Right ventricle myocardium superior (tissue), 1 donor: Measurements from ENCODE around the gene ANKS1B. TPM values are rescaled to one million over a fixed set of nuclear protein-coding genes. Genes with fewer than 3 reads are reported as not detected.
"Not testable (repeated sequence)": the region's sequence is repeated elsewhere in the genome, so short reads cannot be mapped to it uniquely, and the experiment has no call there.

ENCODE experiments used
- ATAC-seq: fragments of 200-7000 bp; cut with Tn5 transposase; one replicate; pipeline ENCODE4 v1.9.1; 2020; ENCODE audit warnings: mild to moderate bottlenecking; ENCODE audit not compliant: poor library complexity
- DNase-seq: peaks from one replicate; pipeline ENCODE4 v3.0.0-alpha.2; 2020
- intact Hi-C: fragments of 100-400 bp; cut with DNase I; formaldehyde crosslinking; loops from one replicate; pipeline ENCODE4 v1.11.2; 2022
- total RNA-seq: library from RNA; stranded (reverse); fragmentation: NEBNext Ultra II Directional; extraction: Animal tissue kit (Norgen Biotek cat#: 25700); gene quantifications from one replicate; pipeline ENCODE4 v1.2.1, GENCODE V29; 2021
- donor health status: DM: no; HTN: yes; CAD: no; lungs with severe emphysema.

ANKS1B gene
- total RNA-seq, 1 donor from 2014 or later: 1.2 TPM

DNA sequence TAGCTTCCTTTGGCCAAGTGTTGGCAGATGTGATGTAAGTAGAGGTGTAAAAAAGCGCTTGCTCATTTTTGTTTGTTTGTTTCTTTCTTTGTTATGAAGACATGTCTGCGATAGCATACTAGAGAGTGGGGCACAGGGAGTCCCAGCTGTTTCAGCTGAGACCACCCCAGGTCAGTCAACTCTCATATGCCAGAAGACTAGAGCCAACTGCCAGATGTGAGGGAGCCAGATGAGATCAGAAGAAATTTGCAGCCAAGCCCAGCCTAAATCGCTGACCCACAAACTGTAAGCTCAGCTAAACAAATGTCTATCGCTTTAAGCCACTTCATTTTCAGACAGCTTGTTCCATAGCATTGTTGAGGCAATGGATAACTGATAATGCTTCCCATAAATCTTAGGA lies 942.5 kb downstream of the ANKS1B start:
- no peak for ATAC-seq
- intact Hi-C loops: no loop called here
- no peak for DNase-seq

DNA sequence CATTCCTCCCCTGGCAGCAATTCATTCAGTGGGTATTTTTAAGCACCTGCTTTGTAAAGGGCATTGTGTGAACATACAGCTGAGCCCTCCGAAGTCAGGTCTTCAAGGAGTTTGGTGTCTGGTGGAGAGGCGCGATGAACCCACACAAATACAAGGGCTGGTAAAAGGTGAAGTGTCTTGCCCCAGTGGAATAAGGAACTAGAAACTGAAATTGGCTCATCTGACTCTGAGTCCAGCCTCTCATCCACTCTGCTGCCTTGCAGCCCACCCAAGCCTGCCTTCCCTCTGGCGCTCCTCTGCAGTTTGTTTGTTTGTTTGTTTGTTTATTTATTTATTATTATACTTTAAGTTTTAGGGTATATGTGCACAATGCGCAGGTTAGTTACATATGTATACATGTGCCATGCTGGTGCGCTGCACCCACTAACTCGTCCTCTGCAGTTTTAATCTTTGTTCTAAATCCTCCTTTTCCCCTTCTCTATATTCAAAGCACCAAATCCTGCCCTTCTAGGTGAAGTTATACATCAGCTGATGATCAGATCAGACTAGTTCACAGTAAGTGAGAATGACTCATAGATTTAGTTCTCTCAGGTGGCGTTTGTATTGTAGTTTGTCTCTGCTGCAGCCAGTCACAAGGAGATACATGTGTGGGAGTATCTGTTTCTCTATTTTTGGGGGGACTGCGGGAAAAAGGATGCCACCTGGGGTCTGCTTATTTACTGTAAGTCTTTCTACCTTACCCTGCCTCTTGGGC lies 945.2 kb downstream of the ANKS1B start:
- DNase-seq: no peak
- ATAC-seq: no peak
- intact Hi-C loops: no loop called here

DNA sequence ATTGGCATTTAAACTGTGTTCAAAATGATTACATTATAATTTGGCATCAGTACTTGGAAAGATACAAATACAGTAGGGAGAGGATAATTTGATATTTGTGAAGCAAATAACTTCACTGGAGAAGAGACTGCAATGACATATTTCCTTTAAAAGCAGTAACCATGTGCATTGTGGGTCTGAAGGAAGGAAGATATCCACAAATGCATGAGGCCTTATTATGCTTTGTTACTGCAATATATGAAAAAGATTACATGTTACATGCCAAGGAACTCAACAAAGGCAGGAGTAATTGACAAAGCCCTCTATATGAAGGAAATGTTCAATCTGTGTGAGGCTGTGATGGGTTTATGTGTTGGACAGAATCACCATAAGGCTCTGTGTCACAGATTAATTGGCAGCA lies 948.2 kb downstream of the ANKS1B start:
- ATAC-seq (no peak), DNase-seq (no peak)
- intact Hi-C loops: no loop called here

DNA sequence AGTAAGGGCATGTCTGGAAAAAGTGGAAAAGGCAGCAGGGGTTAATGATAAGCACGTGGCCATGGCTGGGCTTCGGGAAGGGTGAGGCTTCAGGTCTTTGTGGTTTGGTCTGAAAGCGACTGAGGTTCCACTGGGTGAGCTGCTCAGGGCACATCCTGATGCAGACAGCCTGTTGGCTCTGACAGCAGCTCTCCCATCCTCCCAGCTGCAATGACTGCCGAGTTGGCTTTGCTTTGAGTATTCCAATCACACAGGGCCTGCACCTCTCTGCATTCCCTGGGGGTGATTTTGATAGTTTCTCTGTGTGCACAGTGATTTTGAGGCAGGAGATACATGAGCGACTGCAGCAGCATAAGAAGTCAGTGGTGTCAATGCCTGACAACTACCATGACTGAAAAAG lies 948.9 kb downstream of the ANKS1B start:
- no peak for DNase-seq
- ATAC-seq: no peak
- intact Hi-C loops: no loop called here

GRCh38 chr12:99034201-99034600 lies 950.5 kb downstream of the ANKS1B start:
- DNase-seq, ATAC-seq, intact Hi-C loops: not testable (repeated sequence)

DNA sequence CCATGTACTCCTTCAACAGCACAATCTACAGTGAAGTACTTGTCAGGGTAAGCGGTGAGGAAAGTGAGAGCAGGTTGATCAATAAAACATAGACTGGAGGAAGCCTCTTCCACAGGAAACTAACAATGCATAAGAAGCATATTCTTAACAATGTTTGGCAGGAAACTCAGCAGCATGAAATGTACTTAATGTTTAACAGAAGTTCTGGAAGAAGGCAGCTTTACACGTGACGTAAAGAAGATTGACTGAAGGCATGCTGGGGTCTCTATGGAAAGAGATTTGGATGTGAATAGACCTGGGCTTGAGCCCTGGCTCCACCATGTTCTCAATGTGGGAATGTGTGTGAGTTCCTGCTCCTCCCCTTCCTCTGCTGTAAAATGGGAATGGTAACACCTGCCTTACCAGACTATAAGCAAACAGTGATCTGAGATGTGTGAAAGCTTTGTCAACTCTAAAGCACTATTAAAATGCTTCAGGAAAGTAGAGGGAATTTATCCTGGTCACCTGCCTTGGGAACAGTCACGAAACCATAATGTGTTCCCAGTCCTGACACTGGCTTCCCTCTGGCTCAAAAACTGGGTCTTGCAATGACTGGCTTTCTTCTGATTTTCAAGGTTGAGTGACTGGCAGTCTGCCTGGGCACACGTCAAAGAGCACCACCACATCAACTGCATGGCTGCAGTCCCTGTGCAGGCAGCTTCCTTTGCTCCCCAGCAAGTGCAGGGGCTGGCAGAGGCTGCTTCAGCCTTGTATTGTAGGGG lies 955.0 kb downstream of the ANKS1B start:
- no peak for DNase-seq
- intact Hi-C loops: no loop called here
- ATAC-seq: no peak

DNA sequence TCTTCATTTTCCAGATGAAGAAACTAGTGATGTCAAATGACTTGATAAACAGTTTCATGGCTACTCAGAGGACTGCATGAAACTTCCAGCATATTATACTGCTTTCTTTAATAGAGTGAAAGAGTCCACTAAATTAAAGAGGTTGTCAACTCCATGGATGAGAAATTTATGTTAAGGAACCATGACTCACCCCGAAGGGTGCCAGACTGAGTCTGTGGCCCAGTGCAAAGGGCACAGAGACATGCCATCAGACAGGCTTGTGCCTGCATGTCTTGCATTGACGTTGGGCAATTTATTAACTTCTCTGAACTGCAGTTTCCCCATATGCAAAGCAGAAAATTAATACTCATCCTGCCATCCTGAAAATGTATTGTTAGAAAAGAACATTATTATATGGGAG lies 957.3 kb downstream of the ANKS1B start:
- DNase-seq (no peak), ATAC-seq (no peak)
- intact Hi-C loops: no loop called here

- ATAC-seq (no peak), DNase-seq (no peak)
- intact Hi-C loops: no loop called here
Observed at GRCh38 chr12:99027055-99027393, 957.7 kb downstream of the ANKS1B start.

GRCh38 chr12:99026332-99027054 lies 958.2 kb downstream of the ANKS1B start:
- intact Hi-C loops: no loop called here
- ATAC-seq (no peak), DNase-seq (no peak)

DNA sequence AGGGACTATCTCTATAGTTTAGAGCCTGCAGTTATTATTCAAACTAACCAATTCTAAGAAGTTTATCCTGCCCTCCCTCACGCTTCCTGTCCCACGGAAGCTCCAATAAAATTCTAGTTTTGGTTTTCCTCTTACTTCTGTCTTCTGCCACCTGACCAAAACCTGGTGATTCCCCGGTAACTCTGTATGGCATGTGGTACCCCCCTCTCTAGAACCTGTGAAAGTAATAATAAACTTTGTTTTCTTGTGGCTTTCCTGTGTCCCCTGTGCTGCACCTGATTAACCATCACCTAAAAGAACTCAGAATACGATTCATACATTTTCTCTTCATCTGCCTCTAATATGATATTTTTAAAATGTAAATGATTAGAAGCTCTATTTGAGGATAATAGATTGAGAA lies 959.9 kb downstream of the ANKS1B start:
- no peak for DNase-seq
- intact Hi-C loops: no loop called here
- no peak for ATAC-seq

DNA sequence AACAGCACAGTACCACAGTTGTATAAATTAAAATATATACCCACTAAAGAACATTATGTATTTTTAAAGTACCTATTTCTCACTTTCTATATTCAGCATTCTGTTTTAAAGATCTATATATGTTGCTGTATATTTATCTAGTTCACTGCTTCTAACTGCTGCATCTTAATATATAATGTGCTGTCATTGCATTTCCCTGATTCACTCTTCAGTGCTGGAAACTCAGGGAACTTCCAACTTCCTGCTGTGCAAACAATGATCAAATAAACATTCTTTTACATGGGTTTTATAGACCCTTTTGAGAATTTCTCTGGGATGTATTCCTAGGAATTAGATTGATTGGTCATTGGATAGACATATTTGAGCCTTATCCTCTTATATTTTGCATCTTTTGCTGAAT lies 960.5 kb downstream of the ANKS1B start:
- no peak for ATAC-seq
- intact Hi-C loops: no loop called here
- DNase-seq: no peak

- intact Hi-C loops: no loop called here
- DNase-seq: no peak
- no peak for ATAC-seq
Observed at GRCh38 chr12:99020871-99021270, 963.9 kb downstream of the ANKS1B start.

- DNase-seq: no peak
- intact Hi-C loops: no loop called here
- no peak for ATAC-seq
Observed at GRCh38 chr12:99019798-99020197, 964.9 kb downstream of the ANKS1B start.

DNA sequence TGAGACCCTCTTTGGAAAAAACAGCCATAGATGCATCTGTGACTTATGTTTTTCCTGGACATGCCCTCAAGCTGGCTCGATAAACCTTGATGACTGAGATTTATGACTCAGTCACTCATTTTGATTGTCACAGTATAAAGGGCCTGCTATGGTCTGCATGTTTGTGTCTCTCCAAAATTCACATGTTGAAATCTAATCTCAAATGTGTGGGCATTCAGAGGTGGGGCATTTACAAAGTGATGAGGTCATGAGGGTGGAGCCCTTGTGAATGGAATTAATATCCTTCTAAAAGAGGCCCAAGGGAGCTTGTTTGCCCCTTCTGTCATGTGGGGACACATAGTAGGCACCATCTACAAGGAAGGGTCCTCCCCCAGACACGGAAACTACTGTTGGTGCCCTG lies 966.8 kb downstream of the ANKS1B start:
- no peak for ATAC-seq
- intact Hi-C loops: no loop called here

GRCh38 chr12:99009654-99010296 lies 975.0 kb downstream of the ANKS1B start:
- DNase-seq: no peak
- intact Hi-C loops: no loop called here

More for the DNA sequence above, 966.8 kb downstream of the ANKS1B start:
- DNase-seq: no peak

GRCh38 chr12:99005601-99006000 lies 979.1 kb downstream of the ANKS1B start:
- intact Hi-C loops: no loop called here
- no peak for ATAC-seq

More at GRCh38 chr12:99009654-99010296, 975.0 kb downstream of the ANKS1B start:
- ATAC-seq: no peak

DNA sequence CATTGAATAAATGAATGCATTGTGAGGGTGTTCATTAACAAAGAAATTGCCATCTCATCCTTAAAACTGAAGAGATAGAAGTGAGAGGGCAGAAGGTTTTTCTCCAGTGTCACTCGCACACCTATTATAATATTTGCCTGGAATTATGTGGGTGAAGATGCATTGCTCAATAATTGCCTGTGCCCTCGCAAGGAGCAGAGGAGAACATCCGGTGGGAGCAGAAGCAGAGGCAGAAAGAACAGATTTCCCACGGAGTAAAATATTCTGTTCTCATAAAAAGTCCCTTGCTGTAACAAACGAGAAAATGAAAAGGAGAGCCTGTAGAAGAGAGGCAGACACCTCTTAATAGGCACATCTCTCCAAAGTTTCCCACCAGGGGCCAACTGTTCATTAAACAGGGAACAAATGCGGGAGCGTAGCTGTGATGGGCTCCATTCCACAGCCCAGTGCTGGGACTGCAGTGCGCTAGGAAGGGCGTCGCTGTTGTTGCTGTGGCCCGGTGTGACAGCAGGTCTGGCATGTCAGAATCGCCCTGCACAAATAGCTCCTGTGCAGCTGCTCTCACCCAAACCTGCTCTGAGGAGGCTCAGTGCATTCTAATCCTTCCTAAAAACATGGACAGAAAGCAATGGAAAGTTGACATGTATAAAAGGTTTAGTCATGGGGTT lies 979.8 kb downstream of the ANKS1B start:
- DNase-seq (no peak), ATAC-seq (no peak)
- intact Hi-C loops: no loop called here

More at GRCh38 chr12:99005601-99006000, 979.1 kb downstream of the ANKS1B start:
- no peak for DNase-seq

GRCh38 chr12:99002731-99003130 lies 982.0 kb downstream of the ANKS1B start:
- DNase-seq (no peak), ATAC-seq (no peak)
- intact Hi-C loops: no loop called here

DNA sequence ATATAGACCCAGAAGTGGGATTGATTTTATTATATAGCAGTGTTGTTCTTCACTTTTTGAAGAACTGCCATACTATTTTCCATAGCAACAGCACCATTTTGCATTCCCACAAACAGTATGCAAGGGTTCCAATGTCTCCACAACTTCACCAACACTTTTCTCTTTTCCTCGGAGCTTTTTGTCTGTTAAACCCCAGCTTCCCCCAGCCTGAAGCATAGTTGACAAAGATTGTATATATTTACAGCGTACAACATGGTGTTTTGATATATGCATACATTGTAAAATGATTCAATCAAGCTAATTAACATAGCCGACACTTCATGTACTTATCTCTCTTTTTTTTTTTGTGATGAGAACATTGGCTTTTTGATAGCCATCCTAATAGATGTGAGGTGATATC lies 982.6 kb downstream of the ANKS1B start:
- ATAC-seq: no peak
- intact Hi-C loops: no loop called here
- no peak for DNase-seq
